ENCODE results near the gene UTP3. TPM values are rescaled to one million over a fixed set of nuclear protein-coding genes. Genes with fewer than 3 reads are reported as not detected.

The UTP3 gene
- total and polyA plus RNA-seq, 9 of the 15 experiments (the other 6 are each of a cell fraction or from before 2014, with no cell fraction given), result 11.9 to 69.3 (median 34.0) TPM

DNA sequence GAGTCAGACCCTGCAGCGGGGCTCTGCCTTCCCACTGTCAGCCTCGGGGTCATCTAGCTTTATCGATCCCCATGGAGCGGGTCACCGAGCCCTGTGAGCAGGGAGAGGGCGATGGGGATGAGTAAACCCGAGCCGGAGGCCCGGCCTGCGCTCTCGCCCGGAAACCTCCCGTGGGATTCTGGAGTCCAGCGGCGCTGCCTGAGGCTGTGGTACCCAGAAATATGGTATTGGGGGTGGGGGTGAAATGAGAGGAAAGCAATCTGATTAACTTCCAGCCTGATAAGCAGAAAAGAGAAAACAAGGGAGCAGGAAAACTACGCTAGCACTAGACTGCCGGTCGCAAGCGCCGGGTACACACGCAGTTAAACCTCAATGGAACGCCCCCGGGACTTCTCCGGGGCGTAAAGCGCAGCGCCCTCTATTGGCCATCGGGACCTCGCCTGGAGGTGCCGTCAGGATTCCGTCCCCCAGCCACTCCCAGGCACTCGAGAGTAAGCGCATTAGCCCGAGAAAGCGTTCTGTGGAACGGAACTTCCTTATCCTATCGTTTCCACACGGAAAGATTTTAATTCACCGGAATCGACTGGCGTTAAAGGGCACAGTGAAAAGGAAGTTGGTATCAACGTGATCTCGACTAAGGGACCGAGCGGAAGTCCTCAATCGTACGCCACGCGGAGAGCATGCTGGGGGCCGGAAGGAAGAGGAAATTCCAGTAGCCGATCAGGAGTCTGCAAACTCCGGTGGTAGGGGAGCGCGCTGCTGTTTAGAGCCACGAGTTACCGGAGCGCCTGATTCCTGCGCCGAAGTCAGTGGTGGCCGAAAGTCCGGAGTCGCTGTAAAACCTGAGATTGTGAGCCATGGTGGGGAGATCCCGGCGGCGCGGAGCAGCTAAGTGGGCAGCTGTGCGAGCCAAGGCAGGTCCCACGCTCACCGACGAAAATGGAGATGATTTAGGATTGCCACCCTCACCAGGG is at the start of gene UTP3 (continued):
- peak; percentile 85 for TF ChIP-seq LCOR (CRISPR knock-in tag; IDR thresholded peaks at IDR 0.05)
- no peak for TF ChIP-seq ILF3 (IDR thresholded peaks at IDR 0.05; ENCODE audit: borderline replicate concordance)
- no peak for TF ChIP-seq MTF1 (CRISPR knock-in tag; IDR thresholded peaks at IDR 0.05; ENCODE audit: borderline replicate concordance)
- no peak for TF ChIP-seq NR0B1 (IDR thresholded peaks at IDR 0.05; ENCODE audit: partially characterized antibody)
- no peak for TF ChIP-seq NUFIP1 (IDR thresholded peaks at IDR 0.05; ENCODE audit: partially characterized antibody)
- TF ChIP-seq, protein P1, sequence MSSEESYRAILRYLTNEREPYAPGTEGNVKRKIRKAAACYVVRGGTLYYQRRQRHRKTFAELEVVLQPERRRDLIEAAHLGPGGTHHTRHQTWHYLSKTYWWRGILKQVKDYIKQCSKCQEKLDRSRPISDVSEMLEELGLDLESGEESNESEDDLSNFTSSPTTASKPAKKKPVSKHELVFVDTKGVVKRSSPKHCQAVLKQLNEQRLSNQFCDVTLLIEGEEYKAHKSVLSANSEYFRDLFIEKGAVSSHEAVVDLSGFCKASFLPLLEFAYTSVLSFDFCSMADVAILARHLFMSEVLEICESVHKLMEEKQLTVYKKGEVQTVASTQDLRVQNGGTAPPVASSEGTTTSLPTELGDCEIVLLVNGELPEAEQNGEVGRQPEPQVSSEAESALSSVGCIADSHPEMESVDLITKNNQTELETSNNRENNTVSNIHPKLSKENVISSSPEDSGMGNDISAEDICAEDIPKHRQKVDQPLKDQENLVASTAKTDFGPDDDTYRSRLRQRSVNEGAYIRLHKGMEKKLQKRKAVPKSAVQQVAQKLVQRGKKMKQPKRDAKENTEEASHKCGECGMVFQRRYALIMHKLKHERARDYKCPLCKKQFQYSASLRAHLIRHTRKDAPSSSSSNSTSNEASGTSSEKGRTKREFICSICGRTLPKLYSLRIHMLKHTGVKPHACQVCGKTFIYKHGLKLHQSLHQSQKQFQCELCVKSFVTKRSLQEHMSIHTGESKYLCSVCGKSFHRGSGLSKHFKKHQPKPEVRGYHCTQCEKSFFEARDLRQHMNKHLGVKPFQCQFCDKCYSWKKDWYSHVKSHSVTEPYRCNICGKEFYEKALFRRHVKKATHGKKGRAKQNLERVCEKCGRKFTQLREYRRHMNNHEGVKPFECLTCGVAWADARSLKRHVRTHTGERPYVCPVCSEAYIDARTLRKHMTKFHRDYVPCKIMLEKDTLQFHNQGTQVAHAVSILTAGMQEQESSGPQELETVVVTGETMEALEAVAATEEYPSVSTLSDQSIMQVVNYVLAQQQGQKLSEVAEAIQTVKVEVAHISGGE (CRISPR knock-in tag; IDR thresholded peaks at IDR 0.05), result peak; percentile 94 to 99 (median 98)
- TF ChIP-seq TCF7 (IDR thresholded peaks at IDR 0.05; ENCODE audit: borderline replicate concordance), result peak; percentile 21; the same call in 1 of the 2 replicates
- no peak for TF ChIP-seq ZNF165 (CRISPR knock-in tag; IDR thresholded peaks at IDR 0.05; ENCODE audit: borderline replicate concordance)
- TF ChIP-seq MEF2D (tag; conservative IDR thresholded peaks at IDR 0.05; ENCODE audit: low read depth), result peak; percentile 68; the same call in 1 of the 2 replicates
- TF ChIP-seq PRPF4 (IDR thresholded peaks at IDR 0.05; ENCODE audit: insufficient read depth, low read depth, low read length, poor library complexity, severe bottlenecking), result no peak
- TF ChIP-seq ZNF449 (CRISPR knock-in tag; IDR thresholded peaks at IDR 0.05), result no peak
- TF ChIP-seq PTRF (tag; IDR thresholded peaks at IDR 0.05), result no peak
- TF ChIP-seq, protein P2, sequence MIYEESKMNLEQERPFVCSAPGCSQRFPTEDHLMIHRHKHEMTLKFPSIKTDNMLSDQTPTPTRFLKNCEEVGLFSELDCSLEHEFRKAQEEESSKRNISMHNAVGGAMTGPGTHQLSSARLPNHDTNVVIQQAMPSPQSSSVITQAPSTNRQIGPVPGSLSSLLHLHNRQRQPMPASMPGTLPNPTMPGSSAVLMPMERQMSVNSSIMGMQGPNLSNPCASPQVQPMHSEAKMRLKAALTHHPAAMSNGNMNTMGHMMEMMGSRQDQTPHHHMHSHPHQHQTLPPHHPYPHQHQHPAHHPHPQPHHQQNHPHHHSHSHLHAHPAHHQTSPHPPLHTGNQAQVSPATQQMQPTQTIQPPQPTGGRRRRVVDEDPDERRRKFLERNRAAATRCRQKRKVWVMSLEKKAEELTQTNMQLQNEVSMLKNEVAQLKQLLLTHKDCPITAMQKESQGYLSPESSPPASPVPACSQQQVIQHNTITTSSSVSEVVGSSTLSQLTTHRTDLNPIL (CRISPR knock-in tag; IDR thresholded peaks at IDR 0.05), result no peak
- TF ChIP-seq BMI1 (IDR thresholded peaks at IDR 0.05; ENCODE audit: low read length), result no peak
- TF ChIP-seq KDM5B (IDR thresholded peaks at IDR 0.05; ENCODE audit: insufficient replicate concordance, low read depth, low read length), result peak; percentile 87
- TF ChIP-seq CBX5 (IDR thresholded peaks at IDR 0.05; ENCODE audit: borderline replicate concordance, low read depth), result peak; percentile 91
- TF ChIP-seq ZNF263 (CRISPR knock-in tag; IDR thresholded peaks at IDR 0.05; ENCODE audit: borderline replicate concordance), result no peak
- TF ChIP-seq CEBPB (tag; IDR thresholded peaks at IDR 0.05), result no peak

Data from K562 (cell line).